ENCODE measurements around the gene CACNA2D4.

DNA sequence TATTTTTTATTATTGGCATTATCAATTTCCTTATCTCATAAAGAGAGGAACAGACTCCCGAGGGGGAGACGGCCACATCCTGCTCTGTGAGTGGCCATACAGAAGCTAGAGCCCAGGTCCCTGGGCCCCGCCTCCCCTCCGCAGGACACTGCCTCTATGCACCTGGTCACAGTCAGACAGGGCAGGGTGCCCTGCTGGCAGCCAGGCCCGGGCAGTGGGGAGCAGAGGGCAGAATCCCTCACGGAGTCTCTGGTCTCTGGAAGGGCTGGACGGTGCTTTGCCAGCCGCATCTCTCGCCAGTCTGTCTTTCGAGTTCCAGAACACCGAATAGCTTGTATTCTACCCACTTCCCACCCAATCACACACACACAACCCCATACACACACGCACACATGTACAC is 16.4 kb upstream of the CACNA2D4 start:
- TF ChIP-seq TARDBP (IDR thresholded peaks at IDR 0.05) (no peak), BHLHE40 (IDR thresholded peaks at IDR 0.05; ENCODE audit: borderline replicate concordance) (no peak), CTBP1 (IDR thresholded peaks at IDR 0.05; ENCODE audit: borderline replicate concordance) (no peak), LEF1 (IDR thresholded peaks at IDR 0.05; ENCODE audit: borderline replicate concordance) (no peak), FOXA1 (IDR thresholded peaks at IDR 0.05) (no peak), SUZ12 (IDR thresholded peaks at IDR 0.05) (no peak), FOXK2 (IDR thresholded peaks at IDR 0.05) (no peak), HDGF (IDR thresholded peaks at IDR 0.05; ENCODE audit: borderline replicate concordance) (no peak)

Measured in HEK293T (cell line).